Neural cell (in vitro differentiated cells): Measurements from ENCODE around the gene TTC31. TPM values are rescaled to one million over a fixed set of nuclear protein-coding genes. Genes with fewer than 3 reads are reported as not detected.
A peak's percentile ranks its signal among the peaks of the same experiment; 100 is the strongest.

Experiments used
- H2AFZ ChIP-seq: fragments of 200-600, 300-800 bp; sonication (generic), shearing (Covaris generic); 2 replicates; pipeline ENCODE4 v1.6.0; 2014; ENCODE audit warnings: low read depth, mild to moderate bottlenecking, antibody characterized with exemption, low read length, moderate library complexity
- H3F3A ChIP-seq: fragments of 200-600 bp; shearing (Covaris generic); 2 replicates; pipeline ENCODE4 v1.6.1; 2016; ENCODE audit warnings: mild to moderate bottlenecking, moderate library complexity, mixed read lengths, antibody characterized with exemption, low read length; ENCODE audit not compliant: insufficient read depth, poor library complexity, severe bottlenecking
- H3K27ac ChIP-seq: fragments of 200-600, 300-800 bp; sonication (generic), shearing (Covaris generic); 2 replicates; pipeline ENCODE4 v1.5.1; 2014; ENCODE audit warnings: mild to moderate bottlenecking, low read length, moderate library complexity
- H3K27me3 ChIP-seq: fragments of 300-800, 200-600 bp; sonication (generic), shearing (Covaris generic); 2 replicates; pipeline ENCODE4 v1.6.0; 2014; ENCODE audit warnings: mild to moderate bottlenecking, low read depth, low read length, moderate library complexity; ENCODE audit not compliant: insufficient read depth
- H3K36me3 ChIP-seq: fragments of 300-800, 200-600 bp; sonication (generic), shearing (Covaris generic); 2 replicates; pipeline ENCODE4 v1.5.1; 2014; ENCODE audit warnings: mild to moderate bottlenecking, antibody characterized with exemption, low read length, moderate library complexity; ENCODE audit not compliant: insufficient read depth
- H3K4me2 ChIP-seq: fragments of 300-800, 200-600 bp; sonication (generic), shearing (Covaris generic); 2 replicates; pipeline ENCODE4 v1.6.0; 2014; ENCODE audit warnings: mild to moderate bottlenecking, low read length
- H3K4me3 ChIP-seq: fragments of 300-800, 200-600 bp; sonication (generic), shearing (Covaris generic); 2 replicates; pipeline ENCODE4 v1.5.1; 2014; ENCODE audit warnings: mild to moderate bottlenecking, low read length, moderate library complexity
- H3K79me2 ChIP-seq: fragments of 200-600 bp; shearing (Covaris generic); replicated peaks from 2 replicates; pipeline ENCODE4 v1.6.0; 2014; ENCODE audit warnings: mild to moderate bottlenecking, low read length, moderate library complexity; ENCODE audit not compliant: insufficient read depth
- H3K9ac ChIP-seq: fragments of 300-800, 200-600 bp; sonication (generic), shearing (Covaris generic); 2 replicates; pipeline ENCODE4 v1.6.1; 2016; ENCODE audit warnings: mild to moderate bottlenecking, low read length, mixed read lengths
- H3K9me2 ChIP-seq: fragments of 200-600 bp; shearing (Covaris generic); 2 replicates; pipeline ENCODE4 v1.6.1; 2016; ENCODE audit warnings: mild to moderate bottlenecking, low read length, mixed read lengths; ENCODE audit not compliant: insufficient read depth
- H3K9me3 ChIP-seq: fragments of 200-600, 300-800 bp; sonication (generic), shearing (Covaris generic); 2 replicates; pipeline ENCODE4 v1.6.1; 2016; ENCODE audit warnings: mild to moderate bottlenecking, mixed run types, low read length, moderate library complexity, mixed read lengths
- H4K20me1 ChIP-seq: fragments of 200-600 bp; shearing (Covaris generic); 2 replicates; pipeline ENCODE4 v1.6.1; 2016; ENCODE audit warnings: mild to moderate bottlenecking, mixed run types; ENCODE audit not compliant: insufficient read depth
- EP300 ChIP-seq: fragments of 450-650 bp; conservative IDR thresholded peaks from 2 replicates; pipeline ENCODE4 v1.6.1; 2014; ENCODE audit warnings: antibody characterized with exemption, mild to moderate bottlenecking, moderate library complexity; ENCODE audit not compliant: poor library complexity, severe bottlenecking
- EZH2 ChIP-seq: fragments of 200-600, 300-800 bp; shearing (Covaris generic), sonication (generic); IDR thresholded peaks from 2 replicates; pipeline ENCODE4 v1.6.1; 2014; ENCODE audit warnings: antibody characterized with exemption, low read length, borderline replicate concordance, mild to moderate bottlenecking; ENCODE audit not compliant: insufficient read depth, poor library complexity, severe bottlenecking
- MXI1 ChIP-seq: fragments of 450-650 bp; conservative IDR thresholded peaks from 2 replicates; pipeline ENCODE4 v1.6.1; 2014; ENCODE audit warnings: antibody characterized with exemption, mild to moderate bottlenecking; ENCODE audit not compliant: poor library complexity, severe bottlenecking
- POLR2AphosphoS5 ChIP-seq: IDR thresholded peaks from 2 replicates; pipeline ENCODE4 v1.6.1; 2012
- RAD21 ChIP-seq: fragments of 450-650 bp; conservative IDR thresholded peaks from 2 replicates; pipeline ENCODE4 v1.6.1; 2014; ENCODE audit warnings: antibody characterized with exemption, mild to moderate bottlenecking, moderate library complexity
- SMC3 ChIP-seq: fragments of 450-650 bp; conservative IDR thresholded peaks from 2 replicates; pipeline ENCODE4 v1.6.1; 2014; ENCODE audit warnings: antibody characterized with exemption, mild to moderate bottlenecking, moderate library complexity; ENCODE audit not compliant: poor library complexity
- TAF1 ChIP-seq: IDR thresholded peaks from 2 replicates; pipeline ENCODE4 v1.6.1; 2012; ENCODE audit warnings: low read depth
- polyA plus RNA-seq: library from polyadenylated mRNA; depleted of rRNA; stranded (reverse); fragments of >200 nt; gene quantifications from 2 replicates; pipeline ENCODE4 v1.2.3, GENCODE V29; 2014
- TF ChIP-seq, protein P1 (sequence below): IDR thresholded peaks from 2 replicates; pipeline ENCODE4 v1.6.1; 2012; ENCODE audit warnings: borderline replicate concordance
- TF ChIP-seq, protein P2 (sequence below): fragments of 450-650 bp; IDR thresholded peaks from 2 replicates; pipeline ENCODE4 v1.5.1; 2014; ENCODE audit warnings: antibody characterized with exemption, mild to moderate bottlenecking, moderate library complexity; ENCODE audit not compliant: poor library complexity, severe bottlenecking

TTC31 gene
- polyA plus RNA-seq, 1 donor from 2014 or later: 11.0 TPM

DNA sequence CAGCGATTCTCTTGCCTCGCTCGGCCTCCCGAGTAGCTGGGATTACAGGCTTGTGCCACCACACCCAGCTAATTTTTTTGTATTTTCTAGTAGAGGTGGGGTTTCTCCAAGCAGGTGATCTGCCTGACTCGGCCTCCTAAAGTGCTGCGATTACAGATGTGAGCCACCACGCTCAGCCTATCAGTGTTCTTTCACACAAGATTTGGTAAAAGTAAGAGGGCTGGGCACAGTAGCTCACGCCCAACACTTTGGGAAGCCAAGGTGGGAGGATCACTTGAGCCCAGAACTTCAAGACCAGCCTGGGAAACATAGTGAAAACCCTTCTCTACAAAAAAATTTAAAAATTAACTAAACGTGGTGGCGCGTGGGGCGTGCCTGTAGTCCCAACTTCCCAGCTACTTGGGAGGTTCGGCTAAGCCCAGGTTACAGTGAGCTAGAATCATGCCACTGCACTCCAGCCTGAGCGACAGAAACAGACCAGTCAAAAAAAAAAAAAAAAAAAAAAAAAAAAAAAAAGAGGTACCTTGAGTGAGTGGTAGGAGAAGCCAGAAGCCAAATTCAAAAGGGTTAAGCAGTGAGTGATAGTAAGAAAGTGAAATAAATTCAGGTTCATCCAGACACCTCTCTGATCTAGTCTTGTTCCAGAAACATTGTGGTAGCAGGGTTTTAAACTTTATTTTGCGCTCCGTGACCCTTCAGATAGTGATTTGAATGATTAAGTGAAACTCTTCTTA, 11.4 kb upstream of the TTC31 start:
- H3K9ac ChIP-seq: peak overlapping the region; percentile 84
- H3K27ac ChIP-seq: peak overlapping the region; percentile 94
- TF ChIP-seq EP300 (no peak), TAF1 (no peak), MXI1 (no peak), POLR2AphosphoS5 (no peak), SMC3 (no peak), RAD21 (no peak), EZH2 (no peak)
- TF ChIP-seq, protein P1, sequence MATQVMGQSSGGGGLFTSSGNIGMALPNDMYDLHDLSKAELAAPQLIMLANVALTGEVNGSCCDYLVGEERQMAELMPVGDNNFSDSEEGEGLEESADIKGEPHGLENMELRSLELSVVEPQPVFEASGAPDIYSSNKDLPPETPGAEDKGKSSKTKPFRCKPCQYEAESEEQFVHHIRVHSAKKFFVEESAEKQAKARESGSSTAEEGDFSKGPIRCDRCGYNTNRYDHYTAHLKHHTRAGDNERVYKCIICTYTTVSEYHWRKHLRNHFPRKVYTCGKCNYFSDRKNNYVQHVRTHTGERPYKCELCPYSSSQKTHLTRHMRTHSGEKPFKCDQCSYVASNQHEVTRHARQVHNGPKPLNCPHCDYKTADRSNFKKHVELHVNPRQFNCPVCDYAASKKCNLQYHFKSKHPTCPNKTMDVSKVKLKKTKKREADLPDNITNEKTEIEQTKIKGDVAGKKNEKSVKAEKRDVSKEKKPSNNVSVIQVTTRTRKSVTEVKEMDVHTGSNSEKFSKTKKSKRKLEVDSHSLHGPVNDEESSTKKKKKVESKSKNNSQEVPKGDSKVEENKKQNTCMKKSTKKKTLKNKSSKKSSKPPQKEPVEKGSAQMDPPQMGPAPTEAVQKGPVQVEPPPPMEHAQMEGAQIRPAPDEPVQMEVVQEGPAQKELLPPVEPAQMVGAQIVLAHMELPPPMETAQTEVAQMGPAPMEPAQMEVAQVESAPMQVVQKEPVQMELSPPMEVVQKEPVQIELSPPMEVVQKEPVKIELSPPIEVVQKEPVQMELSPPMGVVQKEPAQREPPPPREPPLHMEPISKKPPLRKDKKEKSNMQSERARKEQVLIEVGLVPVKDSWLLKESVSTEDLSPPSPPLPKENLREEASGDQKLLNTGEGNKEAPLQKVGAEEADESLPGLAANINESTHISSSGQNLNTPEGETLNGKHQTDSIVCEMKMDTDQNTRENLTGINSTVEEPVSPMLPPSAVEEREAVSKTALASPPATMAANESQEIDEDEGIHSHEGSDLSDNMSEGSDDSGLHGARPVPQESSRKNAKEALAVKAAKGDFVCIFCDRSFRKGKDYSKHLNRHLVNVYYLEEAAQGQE: no peak
- TF ChIP-seq, protein P2, sequence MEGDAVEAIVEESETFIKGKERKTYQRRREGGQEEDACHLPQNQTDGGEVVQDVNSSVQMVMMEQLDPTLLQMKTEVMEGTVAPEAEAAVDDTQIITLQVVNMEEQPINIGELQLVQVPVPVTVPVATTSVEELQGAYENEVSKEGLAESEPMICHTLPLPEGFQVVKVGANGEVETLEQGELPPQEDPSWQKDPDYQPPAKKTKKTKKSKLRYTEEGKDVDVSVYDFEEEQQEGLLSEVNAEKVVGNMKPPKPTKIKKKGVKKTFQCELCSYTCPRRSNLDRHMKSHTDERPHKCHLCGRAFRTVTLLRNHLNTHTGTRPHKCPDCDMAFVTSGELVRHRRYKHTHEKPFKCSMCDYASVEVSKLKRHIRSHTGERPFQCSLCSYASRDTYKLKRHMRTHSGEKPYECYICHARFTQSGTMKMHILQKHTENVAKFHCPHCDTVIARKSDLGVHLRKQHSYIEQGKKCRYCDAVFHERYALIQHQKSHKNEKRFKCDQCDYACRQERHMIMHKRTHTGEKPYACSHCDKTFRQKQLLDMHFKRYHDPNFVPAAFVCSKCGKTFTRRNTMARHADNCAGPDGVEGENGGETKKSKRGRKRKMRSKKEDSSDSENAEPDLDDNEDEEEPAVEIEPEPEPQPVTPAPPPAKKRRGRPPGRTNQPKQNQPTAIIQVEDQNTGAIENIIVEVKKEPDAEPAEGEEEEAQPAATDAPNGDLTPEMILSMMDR: no peak
- no peaks in the 10 kb centered on the region for H3K79me2 ChIP-seq
- peaks cover 3% of the 10 kb centered on the region for H3F3A ChIP-seq
- peak overlapping the region; percentile 99 for H2AFZ ChIP-seq
- H3K27me3 ChIP-seq: no peaks in the 10 kb centered on the region
- H4K20me1 ChIP-seq: no peaks in the 10 kb centered on the region
- H3K9me2 ChIP-seq: no peaks in the 10 kb centered on the region
- H3K4me2 ChIP-seq: peak overlapping the region; percentile 68
- no peaks in the 10 kb centered on the region for H3K36me3 ChIP-seq
- H3K4me3 ChIP-seq: peak overlapping the region; percentile 83
- no peaks in the 10 kb centered on the region for H3K9me3 ChIP-seq

DNA sequence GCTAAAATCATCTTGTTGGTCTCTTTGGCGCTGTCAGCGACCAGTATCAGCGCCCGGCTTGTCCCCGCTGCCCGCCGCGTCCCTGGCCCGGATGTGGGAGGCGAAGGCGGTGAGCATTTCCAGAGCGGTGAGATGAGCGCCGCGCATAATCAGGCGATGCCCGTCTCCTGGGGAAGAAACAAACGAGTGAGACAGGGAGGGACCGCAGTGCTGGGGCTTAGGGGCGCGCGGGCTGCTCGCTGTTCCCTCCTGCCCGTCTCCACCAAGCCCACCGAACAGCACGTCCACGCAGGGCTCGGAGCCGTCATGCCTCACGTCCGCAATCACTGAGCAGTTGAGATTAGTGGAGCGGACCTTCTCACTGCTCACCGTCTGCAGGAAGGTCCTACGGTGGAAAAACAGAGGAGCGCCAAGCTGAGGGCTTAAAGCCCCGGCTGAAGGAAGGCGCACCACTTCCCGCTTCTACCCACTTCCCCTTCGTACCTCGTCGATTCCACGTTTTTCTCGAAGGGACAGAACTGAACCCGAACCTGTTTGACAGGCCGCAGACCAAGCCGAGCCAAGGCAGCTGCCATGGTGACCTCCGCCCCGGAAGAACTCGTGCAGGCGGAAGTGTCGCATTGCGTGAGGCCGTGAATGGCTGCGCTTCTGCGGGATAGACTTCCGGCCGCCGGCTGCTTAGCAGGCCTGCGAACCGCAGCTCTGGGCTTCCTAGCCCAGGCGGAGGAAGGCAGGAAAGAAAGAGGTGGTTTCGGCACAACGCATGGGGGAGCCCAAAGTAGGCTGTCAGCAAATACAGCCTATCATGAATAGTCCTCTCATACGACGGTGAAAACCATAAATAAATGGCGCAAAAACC, 10.6 kb upstream of the TTC31 start, which contains the start of gene MRPL53:
Gene MRPL53, minus strand, starts transcription at position 595 of the 859 bp plus-strand sequence. Its CDS starts 20 bp downstream, at position 575.
- Histone ChIP-seq H3K27ac (peak within 1 kb of the TSS; percentile 94), H4K20me1 (no peaks in the 10 kb centered on the region), H3K4me2 (peak within 1 kb of the TSS; percentile 68), H3K9ac (peak within 1 kb of the TSS; percentile 84), H3K4me3 (peak within 1 kb of the TSS; percentile 83), H3K9me2 (no peaks in the 10 kb centered on the region), H2AFZ (peak within 1 kb of the TSS; percentile 99), H3F3A (peaks cover 3% of the 10 kb centered on the region), H3K27me3 (no peaks in the 10 kb centered on the region), H3K79me2 (no peaks in the 10 kb centered on the region), H3K9me3 (no peaks in the 10 kb centered on the region), H3K36me3 (no peaks in the 10 kb centered on the region)
- peak; percentile 52 for TF ChIP-seq EP300
- TF ChIP-seq EZH2: no peak
- peak; percentile 99 for TF ChIP-seq POLR2AphosphoS5
- TF ChIP-seq SMC3: peak; percentile 41
- TF ChIP-seq TAF1: peak; percentile 91
- TF ChIP-seq RAD21: no peak
- peak; percentile 90 for TF ChIP-seq MXI1
- TF ChIP-seq, protein P2: peak; percentile 26
- TF ChIP-seq, protein P1: peak; percentile 83
